Motor neuron (in vitro differentiated cells): ENCODE measurements around the gene PYGO2. TPM values are rescaled to one million over a fixed set of nuclear protein-coding genes. Genes with fewer than 3 reads are reported as not detected.

Source experiments
- ATAC-seq, 8 experiments: fragments of 200-7000 bp; cut with Tn5 transposase; replicated peaks in 6 of 8; 2 replicates each; pipeline ENCODE4 v1.8.0; 2021; ENCODE audit warnings: mild to moderate bottlenecking in 8 of 8, moderate library complexity in 8 of 8
- H3K27ac ChIP-seq, 2 donors: fragments of 250-450 bp; sonication (Bioruptor Pico); 2 replicates each; pipeline ENCODE4 v1.9.0; 2021; ENCODE audit warnings: antibody characterized with exemption in 2 of 2, mild to moderate bottlenecking in 2 of 2, moderate library complexity in 1 of 2
- H3K4me1 ChIP-seq, 2 donors: fragments of 250-450 bp; sonication (Bioruptor Pico); replicated peaks in 1 of 2; 2 replicates each; pipeline ENCODE4 v1.6.1; 2021; ENCODE audit warnings: antibody characterized with exemption in 2 of 2, mild to moderate bottlenecking in 2 of 2, moderate library complexity in 1 of 2
- H3K4me3 ChIP-seq, 5 donors: fragments of 250-450 bp; sonication (Bioruptor Pico); 2 replicates each; pipeline ENCODE4 v1.9.0; 2021; ENCODE audit warnings: antibody characterized with exemption in 5 of 5, mild to moderate bottlenecking in 5 of 5, moderate library complexity in 4 of 5
- WGBS, 10 experiments: fragments of 450-650 bp; shearing (Covaris generic); methylation state at CpG; one replicate each; pipeline ENCODE4 v1.0.0; 2022; 5-methylcytosine and 5-hydroxymethylcytosine counted together
- in situ Hi-C, 9 experiments: fragments of 400-800 bp; cut with MboI; loops; one replicate each; pipeline ENCODE4 v1.15.0; 2021; ENCODE audit warnings: low sequenced_read_pairs in 9 of 9, low pct_unique_long_range_greater_than_20kb in 2 of 9; ENCODE audit not compliant: unreplicated experiment in 9 of 9
- total RNA-seq, 8 experiments: library from RNA; unstranded; fragments of 300-600 nt; gene quantifications; 2 replicates each; pipeline versions ENCODE4 v1.2.3 to v1.2.4, GENCODE V29; 2022

PYGO2 gene
- total RNA-seq, 8 experiments from 2014 or later = 14.4 to 49.9 (median 26.5) TPM

DNA sequence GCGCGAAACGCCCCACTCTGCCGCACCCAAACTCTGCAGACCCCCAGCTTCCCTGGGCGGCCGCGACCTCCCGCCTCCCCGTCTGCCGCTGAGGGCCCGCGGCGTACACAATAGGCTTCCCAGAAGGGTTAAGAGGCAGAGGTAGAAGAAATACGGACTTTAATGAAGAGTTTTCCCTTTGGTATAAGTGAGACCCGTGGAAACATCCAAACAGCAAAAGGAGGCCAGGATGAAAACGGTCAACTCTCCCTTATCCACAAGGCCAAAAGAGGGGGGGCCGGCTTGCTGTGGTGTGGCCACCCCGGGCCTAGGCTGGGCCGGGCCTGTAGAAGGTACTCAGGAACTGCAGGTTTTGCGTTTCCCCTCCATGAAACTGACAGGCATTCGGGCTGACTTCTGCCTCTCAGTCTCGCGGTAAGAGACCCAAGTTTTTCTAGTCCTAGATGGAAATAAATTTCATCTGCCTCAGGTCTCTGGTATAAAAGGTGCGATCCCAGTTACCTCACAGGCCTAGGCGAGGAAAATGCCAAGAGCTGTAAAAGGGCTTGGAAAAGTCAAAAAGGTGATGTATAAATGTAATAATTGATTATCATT lies 671 bp upstream of the PYGO2 start:
- H3K4me1 ChIP-seq = peaks cover 8 to 19% of the 10 kb centered on the region in 2 donors
- peak in 7 of 8 experiments; percentile 0 to 2 (median 1) for ATAC-seq
- H3K4me3 ChIP-seq = peak overlapping the region; percentile 92 to 98 (median 93)
- 0 to 37% (median 12%) methylated on average over 1 to 16 of the region's 25 CpGs for WGBS, 10 experiments
- H3K27ac ChIP-seq = peak overlapping the region; percentile 100
- in situ Hi-C loops = loop anchor here in 2 of 9 experiments (25.0 kb wide), 1 partner anchor 100 kb away; the partner anchor contains the start of genes ADAM15 (in 2 of the 2) and EFNA4 (in 2 of the 2)

DNA sequence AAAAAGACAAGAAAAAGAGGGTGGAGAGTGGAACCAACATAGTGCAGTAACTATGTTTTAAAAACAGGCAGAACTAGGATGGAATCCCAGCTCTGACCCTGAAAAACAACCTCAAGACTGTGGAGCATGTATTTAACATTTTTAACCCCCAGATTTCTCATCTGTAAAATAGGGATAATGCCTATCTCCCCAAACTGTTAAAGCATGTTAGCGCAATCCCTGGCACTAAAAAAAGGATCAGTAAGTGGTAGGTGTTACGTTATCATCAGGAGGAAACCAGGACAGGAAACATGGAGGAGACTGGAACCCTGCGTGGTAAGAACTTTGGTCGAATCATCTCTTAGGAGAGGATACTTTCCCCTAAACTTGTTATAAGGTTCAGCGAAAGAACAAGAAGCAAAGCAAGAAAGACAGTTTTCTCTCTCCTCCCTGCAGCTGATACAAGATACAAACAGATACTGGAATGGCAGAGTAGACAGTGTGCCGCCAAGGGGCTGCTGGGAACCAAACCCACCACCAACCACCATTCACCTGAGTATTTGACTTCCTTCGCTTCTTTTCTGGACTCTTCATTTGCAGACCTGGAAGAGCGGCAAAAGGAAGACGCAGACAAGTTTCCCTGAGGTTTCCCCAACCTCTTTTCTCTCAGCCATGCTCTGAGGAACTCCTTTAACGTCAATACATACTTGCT lies 991 bp downstream of the PYGO2 start:
- 29 to 76% (median 55%) methylated on average over 2 to 10 of the region's 10 CpGs for WGBS, 10 experiments
- peak overlapping the region; percentile 92 to 98 (median 93) for H3K4me3 ChIP-seq
- no peak overlapping the region for H3K27ac ChIP-seq
- H3K4me1 ChIP-seq = peaks cover 16 to 22% of the 10 kb centered on the region in 2 donors
- ATAC-seq = no peak
- in situ Hi-C loops = loop anchor here in 2 of 9 experiments (25.0 kb wide), 1 partner anchor 102 kb away; the partner anchor contains the start of genes ADAM15 (in 2 of the 2) and EFNA4 (in 2 of the 2)

DNA sequence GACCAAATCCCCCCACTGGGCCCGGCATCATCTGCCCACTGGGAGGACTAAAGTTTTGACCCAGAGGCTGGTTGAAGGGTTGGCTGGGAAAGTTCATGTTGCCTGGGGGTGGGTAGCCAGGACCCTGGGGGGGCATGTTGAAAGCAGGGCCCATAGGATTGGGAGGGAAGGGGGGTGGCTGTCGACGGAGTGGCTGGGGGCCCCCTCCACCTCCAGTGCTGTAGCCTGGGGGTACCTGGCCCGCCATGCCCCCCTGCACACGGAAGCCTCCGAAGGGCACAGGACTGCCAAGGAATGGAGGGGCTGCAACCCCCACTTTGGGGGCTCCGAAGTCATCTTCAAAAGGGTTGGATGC lies 2.2 kb downstream of the PYGO2 start:
- H3K4me1 ChIP-seq = peaks cover 26 to 34% of the 10 kb centered on the region in 2 donors
- no peak for ATAC-seq
- H3K27ac ChIP-seq = no peak overlapping the region
- H3K4me3 ChIP-seq = no peak overlapping the region
- 100% methylated on average over 1 of the region's 7 CpGs; no CpG with 5 or more reads in 8 of the 10 experiments for WGBS, 10 experiments
- in situ Hi-C loops = loop anchor here in 2 of 9 experiments (25.0 kb wide), 1 partner anchor 103 kb away; the partner anchor contains the start of genes ADAM15 (in 2 of the 2) and EFNA4 (in 2 of the 2)

DNA sequence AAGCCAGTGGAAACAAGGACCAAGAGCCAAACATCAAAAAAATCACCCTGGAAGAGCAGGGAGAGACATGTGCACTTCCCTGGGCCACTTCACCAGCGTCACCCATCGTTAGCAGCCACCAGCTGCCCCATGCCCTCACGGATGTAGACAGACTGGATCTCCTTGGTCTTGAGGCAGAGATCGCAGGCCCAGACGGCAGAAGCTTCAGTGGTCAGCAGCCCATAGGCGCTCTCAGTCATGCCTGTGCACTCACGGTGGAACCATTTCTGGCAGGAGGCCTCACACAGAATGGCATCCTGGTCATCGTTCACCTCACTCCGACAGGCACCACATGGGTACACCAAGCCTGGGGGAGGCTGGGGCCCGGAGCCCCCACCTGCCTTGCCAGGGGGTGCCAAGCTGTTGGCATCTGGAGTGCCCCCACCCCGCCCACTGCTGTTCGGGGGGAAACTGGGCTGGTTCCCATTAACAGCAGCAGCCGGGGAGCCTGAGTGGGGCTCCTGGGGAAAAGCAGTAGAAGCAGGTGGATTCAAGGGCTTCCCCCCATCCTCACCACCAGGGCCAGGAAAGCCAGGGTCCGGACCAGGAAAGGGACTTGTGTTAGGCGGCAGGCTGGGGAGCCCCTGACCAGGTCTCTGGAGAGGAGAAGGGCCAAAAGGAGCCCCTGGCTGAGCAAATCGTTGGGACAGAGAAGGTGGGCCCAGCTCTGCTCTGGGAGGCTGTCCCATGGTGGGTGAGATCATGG lies 2.7 kb downstream of the PYGO2 start:
- Histone ChIP-seq H3K4me1 (peaks cover 32 to 39% of the 10 kb centered on the region in 2 donors), H3K4me3 (no peak overlapping the region), H3K27ac (no peak overlapping the region)
- in situ Hi-C loops = loop anchor here in 2 of 9 experiments (25.0 kb wide), 1 partner anchor 103 kb away; the partner anchor contains the start of genes ADAM15 (in 2 of the 2) and EFNA4 (in 2 of the 2)
- 86 to 100% (median 95%) methylated on average over 2 to 9 of the region's 16 CpGs; no CpG with 5 or more reads in 5 of the 10 experiments for WGBS, 10 experiments
- ATAC-seq = no peak

DNA sequence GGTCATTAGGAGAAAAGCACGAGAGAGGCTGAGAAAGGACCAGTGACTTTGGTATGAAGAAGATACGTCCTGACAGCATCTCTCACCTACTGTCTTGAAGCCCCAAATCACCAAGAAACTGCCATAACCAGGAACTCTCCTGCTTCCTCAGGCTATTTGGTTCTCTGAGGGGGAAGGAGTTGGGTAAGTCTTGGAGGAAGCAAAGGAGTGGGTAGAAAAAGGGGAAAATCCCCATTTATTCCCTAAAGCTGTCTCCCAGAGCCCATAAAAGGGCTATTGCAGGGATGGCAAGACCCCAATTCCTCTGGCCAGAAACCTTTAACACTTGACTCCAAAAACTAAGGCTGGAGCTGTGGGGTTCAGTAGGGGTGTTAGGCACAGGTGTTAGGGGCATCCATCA lies 3.5 kb downstream of the PYGO2 start:
- in situ Hi-C loops = loop anchor here in 2 of 9 experiments (25.0 kb wide), 1 partner anchor 104 kb away; the partner anchor contains the start of genes ADAM15 (in 2 of the 2) and EFNA4 (in 2 of the 2)

DNA sequence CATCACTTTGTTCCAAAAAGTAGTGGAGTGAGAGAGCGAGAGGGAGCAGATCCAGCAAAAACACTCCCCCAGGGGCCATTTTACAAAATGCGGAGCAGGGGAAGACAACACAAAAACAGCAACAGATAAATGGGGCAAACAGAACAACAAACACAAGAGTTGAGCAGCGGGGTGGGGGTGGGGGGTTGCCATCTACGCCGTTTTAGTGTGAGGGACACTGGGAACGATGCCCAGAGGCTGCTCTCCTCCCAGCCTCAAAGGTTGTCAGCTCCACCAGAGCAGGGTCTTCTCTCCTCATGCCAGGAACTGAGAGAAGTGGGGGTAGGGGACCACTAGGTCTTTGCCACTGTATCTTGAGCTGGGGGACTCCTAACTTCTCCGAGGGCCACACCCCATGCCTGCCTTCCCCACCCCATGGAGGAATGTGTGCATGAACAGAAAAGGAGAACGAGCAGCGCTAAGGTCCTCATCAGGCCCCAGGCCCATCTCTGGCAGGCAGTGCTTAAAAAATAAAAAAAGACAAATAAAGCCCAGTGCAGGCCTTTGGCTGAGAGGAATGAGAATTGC lies 4.4 kb downstream of the PYGO2 start:
- WGBS, 10 experiments = 0 to 56% (median 42%) methylated on average over 1 to 8 of the region's 9 CpGs; no CpG with 5 or more reads in 4 of the 10 experiments
- Histone ChIP-seq H3K4me3 (no peak overlapping the region), H3K27ac (no peak overlapping the region), H3K4me1 (peaks cover 32 to 36% of the 10 kb centered on the region in 2 donors)
- in situ Hi-C loops = loop anchor here in 2 of 9 experiments (25.0 kb wide), 1 partner anchor 105 kb away; the partner anchor contains the start of genes ADAM15 (in 2 of the 2) and EFNA4 (in 2 of the 2)
- no peak for ATAC-seq

More for the DNA sequence above, 3.5 kb downstream of the PYGO2 start:
- no peak overlapping the region for H3K27ac ChIP-seq
- ATAC-seq = no peak
- no peak overlapping the region for H3K4me3 ChIP-seq
- 50 to 92% (median 79%) methylated on average over 1 to 2 of the region's 2 CpGs; no CpG with 5 or more reads in 2 of the 10 experiments for WGBS, 10 experiments
- peaks cover 37 to 38% of the 10 kb centered on the region in 2 donors for H3K4me1 ChIP-seq

DNA sequence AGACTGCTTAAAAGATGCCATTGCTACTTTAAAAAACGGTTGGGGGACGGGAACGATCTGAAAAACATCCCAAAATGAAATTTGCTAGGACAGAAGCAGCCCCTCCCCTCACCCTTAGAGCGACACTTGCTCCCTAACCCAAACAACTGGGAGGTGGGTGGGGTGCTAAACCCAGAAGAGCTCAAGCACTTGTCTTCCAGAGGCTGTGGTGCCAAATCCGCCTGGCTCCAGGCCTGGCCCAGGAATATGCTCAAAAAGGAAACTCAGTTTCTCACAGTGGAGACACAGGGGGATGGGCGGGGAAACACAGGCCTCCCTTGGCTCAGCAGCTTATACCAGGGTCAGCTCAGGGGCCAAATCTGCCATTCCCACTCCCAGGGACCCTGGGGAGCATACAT lies 5.0 kb downstream of the PYGO2 start:
- H3K27ac ChIP-seq = no peak overlapping the region
- peak overlapping the region in 2 of 5 donors; percentile 38 to 42 for H3K4me3 ChIP-seq
- peaks cover 32 to 36% of the 10 kb centered on the region in 2 donors for H3K4me1 ChIP-seq
- 0 to 33% (median 13%) methylated on average over 1 to 6 of the region's 6 CpGs; no CpG with 5 or more reads in 4 of the 10 experiments for WGBS, 10 experiments
- ATAC-seq = peak in 1 of 8 experiments; percentile 1
- in situ Hi-C loops = loop anchor here in 2 of 9 experiments (25.0 kb wide), 1 partner anchor 106 kb away; the partner anchor contains the start of genes ADAM15 (in 2 of the 2) and EFNA4 (in 2 of the 2)

DNA sequence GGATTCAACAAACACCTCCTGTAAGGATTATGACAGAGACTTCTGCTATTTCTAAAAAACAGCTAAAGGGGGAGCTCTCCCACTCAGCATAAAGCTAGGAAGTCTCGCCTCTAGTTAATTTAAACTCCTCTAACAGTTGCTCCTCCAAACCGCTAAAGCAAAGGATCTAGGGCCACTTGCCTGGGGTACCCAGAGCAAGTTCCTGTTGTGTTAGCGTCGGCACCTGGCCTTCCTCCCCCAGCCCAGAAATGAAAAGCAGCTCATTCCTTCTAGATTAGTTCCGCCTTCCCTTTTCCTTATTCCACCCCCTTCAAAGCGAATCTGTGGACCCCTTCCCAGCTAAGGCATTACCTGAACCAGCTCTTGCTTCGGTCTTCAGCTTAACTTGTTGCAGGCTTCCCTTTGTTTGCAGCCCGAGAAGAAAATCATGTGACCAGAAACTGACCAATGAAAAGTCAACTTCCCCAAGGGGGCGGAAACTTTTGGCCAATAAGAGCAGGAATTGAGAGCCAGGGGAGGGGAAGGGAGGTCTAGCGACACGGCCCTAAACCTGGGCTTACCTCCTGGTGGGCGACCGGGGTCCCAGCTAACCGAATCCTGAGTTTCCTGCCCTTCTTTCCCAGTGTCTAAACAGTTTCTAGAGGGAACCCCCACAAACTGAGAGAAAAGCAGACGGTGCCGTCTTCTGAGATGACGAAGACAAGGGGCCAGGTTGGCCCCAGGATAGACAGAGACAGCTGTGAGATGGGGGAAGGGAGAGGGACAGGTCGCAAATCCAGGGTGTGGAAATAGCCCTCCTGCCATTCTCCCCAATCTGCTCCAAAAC lies 5.7 kb downstream of the PYGO2 start, which contains the start of gene PBXIP1:
Gene PBXIP1, minus strand, starts transcription at position 382 of the 826 bp plus-strand sequence. CDS start 2,378 bp downstream, outside the sequence.
- Histone ChIP-seq H3K4me3 (peak within 1 kb of the TSS; percentile 24 to 42 (median 34)), H3K27ac (peak within 1 kb of the TSS; percentile 39 to 43), H3K4me1 (peaks cover 32 to 36% of the 10 kb centered on the region in 2 donors)
- WGBS, 10 experiments = 0 to 5% (median 0%) methylated on average over 1 to 15 of the region's 18 CpGs
- ATAC-seq = peak; percentile 32 to 78 (median 64)
- in situ Hi-C loops = loop anchor here in 2 of 9 experiments (25.0 kb wide), 1 partner anchor 106 kb away; the partner anchor contains the start of genes ADAM15 (in 2 of the 2) and EFNA4 (in 2 of the 2)

DNA sequence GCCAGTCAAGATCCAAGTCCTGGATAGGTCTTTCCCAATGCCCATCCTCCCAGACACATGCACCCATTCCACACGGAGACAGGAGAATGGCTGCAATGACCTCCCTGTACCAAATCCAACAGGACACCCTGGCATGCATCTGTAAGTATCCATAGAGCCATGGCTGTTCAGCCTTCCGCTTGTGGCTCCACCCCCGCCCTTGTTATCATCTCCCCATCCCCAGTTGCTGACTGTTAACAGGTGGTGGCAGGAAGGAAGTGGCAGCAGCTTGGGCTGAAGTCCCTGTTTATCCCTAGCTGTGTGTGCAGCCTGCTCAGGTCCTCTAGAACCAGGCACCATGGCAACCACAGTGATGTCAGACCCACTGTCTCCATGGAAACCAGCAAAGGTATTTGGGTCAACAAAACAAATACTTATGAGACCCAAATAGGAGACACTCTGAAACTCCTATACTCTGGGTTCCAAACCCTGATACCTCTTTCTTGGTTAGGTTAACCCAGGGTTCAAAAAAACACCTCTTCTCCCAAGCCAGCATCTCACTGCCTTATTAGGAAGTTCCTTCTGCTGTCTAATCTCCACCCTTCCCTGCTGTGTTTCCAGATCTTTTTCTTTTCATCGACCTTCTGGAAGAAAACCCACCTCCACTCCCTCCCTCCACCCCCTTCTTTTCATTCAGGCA lies 6.4 kb downstream of the PYGO2 start:
- ATAC-seq = peak; percentile 15 to 86 (median 80)
- Histone ChIP-seq H3K27ac (peak overlapping the region; percentile 39 to 43), H3K4me3 (peak overlapping the region; percentile 24 to 42 (median 34)), H3K4me1 (peaks cover 24 to 32% of the 10 kb centered on the region in 2 donors)
- 0 to 14% (median 2%) methylated on average over 1 to 4 of the region's 4 CpGs for WGBS, 10 experiments
- in situ Hi-C loops = loop anchor here in 2 of 9 experiments (25.0 kb wide), 1 partner anchor 107 kb away; the partner anchor contains the start of genes ADAM15 (in 2 of the 2) and EFNA4 (in 2 of the 2)

DNA sequence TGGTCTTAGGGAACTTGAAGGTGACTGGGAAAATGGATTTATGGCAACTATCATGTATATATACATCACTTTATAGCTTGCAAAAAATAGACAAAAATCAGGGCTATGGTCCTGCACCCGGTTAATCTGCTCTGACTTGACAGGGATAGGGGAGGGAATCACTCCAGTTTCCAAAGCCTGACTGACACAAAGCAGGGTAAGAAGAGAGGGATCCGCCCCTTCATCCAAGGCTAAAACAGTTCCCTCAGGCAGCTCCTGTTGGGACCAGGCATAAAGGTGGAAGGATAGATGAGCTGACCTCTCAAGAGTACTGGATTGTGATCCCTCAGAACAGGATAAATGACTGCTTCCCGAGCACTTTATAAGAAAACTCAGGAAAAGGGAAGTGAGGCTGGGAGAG lies 7.0 kb downstream of the PYGO2 start:
- Histone ChIP-seq H3K27ac (peak overlapping the region in 1 of 2 donors; percentile 43), H3K4me1 (peaks cover 24 to 32% of the 10 kb centered on the region in 2 donors), H3K4me3 (peak overlapping the region in 1 of 5 donors; percentile 38)
- in situ Hi-C loops = loop anchor here in 2 of 9 experiments (25.0 kb wide), 1 partner anchor 108 kb away; the partner anchor contains the start of genes ADAM15 (in 2 of the 2) and EFNA4 (in 2 of the 2)
- 42 to 76% (median 62%) methylated on average over 1 to 3 of the region's 3 CpGs; no CpG with 5 or more reads in 3 of the 10 experiments for WGBS, 10 experiments
- ATAC-seq = no peak
